Endothelial cell of umbilical vein (primary cell): Measurements from ENCODE around the gene PAX3. TPM values are rescaled to one million over a fixed set of nuclear protein-coding genes. Genes with fewer than 3 reads are reported as not detected.

Experiments
- BruUV-seq: library from RNA; stranded (reverse); fragments of 400-500 nt; replicated peaks from 2 replicates; lab custom pipeline; 2021; lab: Mats Ljungman, UMichigan
- CTCF ChIA-PET: fragments of 300-600, 350-600 bp; sonication (Branson Sonifier 250); formaldehyde crosslinking; loops from one replicate; lab custom pipeline; 2021; ENCODE audit warnings: antibody characterized with exemption, inconsistent platforms; lab: Charles Lee
- POLR2A ChIA-PET: fragments of 300-600, 350-600 bp; sonication (Branson Sonifier 250); formaldehyde crosslinking; loops from one replicate; lab custom pipeline; 2021; ENCODE audit warnings: antibody characterized with exemption, inconsistent platforms; lab: Charles Lee
- DNase-seq: peaks from one replicate; pipeline ENCODE4 v3.0.0-alpha.2; 2011; ENCODE audit warnings: low read depth, low spot score
- FAIRE-seq: peaks from 2 replicates; lab custom pipeline; 2011; peaks lifted over from hg19 to GRCh38; lab: Jason Lieb, UNC
- H2AFZ ChIP-seq: 2 replicates; pipeline ENCODE4 v1.6.0; 2012; ENCODE audit warnings: low read depth, low read length, control low read depth, inconsistent platforms
- H3K27ac ChIP-seq: 2 replicates; pipeline ENCODE4 v1.5.1; 2011; ENCODE audit warnings: low read depth, mild to moderate bottlenecking, control low read depth, low read length, moderate library complexity; ENCODE audit not compliant: insufficient read depth
- H3K27me3 ChIP-seq, 2 experiments: 2 replicates each; pipeline versions ENCODE4 v1.6.0 to v1.6.1; 2011; ENCODE audit warnings: low read length in 2 of 2, mixed read lengths in 1 of 2; ENCODE audit not compliant: control insufficient read depth in 2 of 2, insufficient read depth in 2 of 2
- H3K36me3 ChIP-seq, 2 experiments: 2 replicates in 1 of 2; 3 replicates in 1 of 2; pipeline ENCODE4 v1.5.1; 2011; ENCODE audit warnings: low read length in 2 of 2, mild to moderate bottlenecking in 1 of 2, moderate library complexity in 1 of 2; ENCODE audit not compliant: control insufficient read depth in 2 of 2, insufficient read depth in 2 of 2; ENCODE audit errors: extremely low read depth in 1 of 2
- H3K4me1 ChIP-seq: 3 replicates; pipeline ENCODE4 v1.5.1; 2011; ENCODE audit warnings: mild to moderate bottlenecking, low read length; ENCODE audit not compliant: control insufficient read depth, insufficient read depth; ENCODE audit errors: extremely low read depth
- H3K4me2 ChIP-seq: 2 replicates; pipeline ENCODE4 v1.6.1; 2011; ENCODE audit warnings: low read length, control low read depth, mixed read lengths; ENCODE audit not compliant: insufficient read depth
- H3K4me3 ChIP-seq, 3 experiments: fragments of 200-600 bp in 1 of 3; sonication (generic), shearing (Covaris generic) in 1 of 3; replicated peaks in 1 of 3; 2 replicates each; pipeline ENCODE4 v1.5.1; 2011 to 2016; ENCODE audit warnings: control low read depth in 3 of 3, low read length in 3 of 3, mild to moderate bottlenecking in 2 of 3, inconsistent platforms in 1 of 3, low read depth in 1 of 3, moderate library complexity in 1 of 3; ENCODE audit not compliant: insufficient read depth in 1 of 3
- H3K79me2 ChIP-seq: 2 replicates; pipeline ENCODE4 v1.6.0; 2012; ENCODE audit warnings: low read length, inconsistent platforms; ENCODE audit not compliant: control insufficient read depth, insufficient read depth
- H3K9ac ChIP-seq: replicated peaks from 2 replicates; pipeline ENCODE3; 2011; ENCODE audit warnings: low read length, control low read depth; ENCODE audit not compliant: insufficient read depth; ENCODE audit errors: extremely low read depth
- H3K9me1 ChIP-seq: replicated peaks from 3 replicates; pipeline ENCODE4 v1.6.0; 2011; ENCODE audit warnings: mild to moderate bottlenecking, low read length; ENCODE audit not compliant: control insufficient read depth, insufficient read depth; ENCODE audit errors: extremely low read depth
- H3K9me3 ChIP-seq: replicated peaks from 2 replicates; pipeline ENCODE4 v1.5.1; 2012; ENCODE audit warnings: low read length, inconsistent platforms; ENCODE audit not compliant: control insufficient read depth, insufficient read depth
- H4K20me1 ChIP-seq: replicated peaks from 2 replicates; pipeline ENCODE3; 2011; ENCODE audit warnings: mild to moderate bottlenecking, low read length; ENCODE audit not compliant: control insufficient read depth, insufficient read depth; ENCODE audit errors: extremely low read depth
- CTCF ChIP-seq, 2 donors: IDR thresholded peaks; 1 replicate in 1 of 2; 2 replicates in 1 of 2; pipeline ENCODE4 v1.5.1; 2011; ENCODE audit warnings: low read length in 2 of 2, mild to moderate bottlenecking in 2 of 2, moderate library complexity in 2 of 2, control low read depth in 1 of 2, inconsistent platforms in 1 of 2, low read depth in 1 of 2; ENCODE audit not compliant: insufficient read depth in 1 of 2; ENCODE audit errors: extremely low read depth in 1 of 2
- EZH2 ChIP-seq: IDR thresholded peaks from 2 replicates; pipeline ENCODE4 v1.6.1; 2012; ENCODE audit warnings: borderline replicate concordance, low read depth, mild to moderate bottlenecking, moderate library complexity, low read length, inconsistent platforms; ENCODE audit not compliant: severe bottlenecking
- FOS ChIP-seq: IDR thresholded peaks from 2 replicates; pipeline ENCODE4 v1.6.1; 2011; ENCODE audit warnings: mild to moderate bottlenecking, low read length, moderate library complexity, borderline replicate concordance; ENCODE audit not compliant: insufficient read depth
- GATA2 ChIP-seq: IDR thresholded peaks from 2 replicates; pipeline ENCODE4 v1.7.0; 2011; ENCODE audit warnings: low read depth, mild to moderate bottlenecking, moderate library complexity, mixed read lengths, low read length; ENCODE audit not compliant: insufficient read length, insufficient read depth
- JUN ChIP-seq: IDR thresholded peaks from 2 replicates; pipeline ENCODE4 v1.6.1; 2011; ENCODE audit warnings: borderline replicate concordance, low read depth; ENCODE audit not compliant: insufficient read length, insufficient read depth
- MYC ChIP-seq: IDR thresholded peaks from one replicate; pipeline ENCODE4 v1.6.1; 2011; ENCODE audit warnings: mild to moderate bottlenecking, low read depth, low read length
- POLR2A ChIP-seq: IDR thresholded peaks from 2 replicates; pipeline ENCODE4 v1.6.1; 2012; ENCODE audit warnings: low read depth, mild to moderate bottlenecking, control low read depth, low read length
- POLR2AphosphoS5 ChIP-seq: IDR thresholded peaks from 2 replicates; pipeline ENCODE4 v1.6.1; 2012; ENCODE audit warnings: low read depth, mild to moderate bottlenecking, control low read depth, low read length, moderate library complexity; ENCODE audit not compliant: insufficient read depth
- dilution Hi-C: fragments of 300-500 bp; cut with MboI; formaldehyde crosslinking; loops from one replicate; pipeline ENCODE4 v1.15.0; 2019; ENCODE audit warnings: low sequenced_read_pairs; ENCODE audit not compliant: extremely low pct_ligation_motif_present
- intact Hi-C: fragments of 100-400 bp; cut with micrococcal nuclease; formaldehyde crosslinking; loops from one replicate; pipeline ENCODE4 v1.10.0; 2022
- polyA plus RNA-seq, 4 experiments: library from polyadenylated mRNA; depleted of rRNA in 3 of 4; stranded (reverse) in 3 of 4; unstranded in 1 of 4; fragments of >200 nt; gene quantifications; 2 replicates each; pipeline versions ENCODE4 v1.2.1 to v1.2.3, GENCODE V29; 2011 to 2012; ENCODE audit warnings: missing spikeins in 1 of 4
- total RNA-seq: library from RNA; stranded (reverse); gene quantifications from 2 replicates; pipeline ENCODE4 v1.2.3, GENCODE V29; 2021
- TF ChIP-seq, protein P1 (sequence below): IDR thresholded peaks from 2 replicates; pipeline ENCODE4 v1.6.1; 2011; ENCODE audit not compliant: insufficient read depth, insufficient read length

Gene PAX3
- total and polyA plus RNA-seq, 2 donors (not counting 3 experiments of a cell fraction or from before 2014, with no cell fraction given) = not detected

- Histone ChIP-seq H3K4me3 (no peak overlapping the region), H3K79me2 (no peaks in the 10 kb centered on the region), H3K9ac (no peak overlapping the region), H3K4me2 (no peak overlapping the region), H3K27me3 (no peaks in the 10 kb centered on the region), H3K4me1 (no peaks in the 10 kb centered on the region), H4K20me1 (no peaks in the 10 kb centered on the region), H3K36me3 (no peaks in the 10 kb centered on the region), H3K27ac (no peak overlapping the region), H3K9me1 (no peaks in the 10 kb centered on the region), H2AFZ (no peak overlapping the region), H3K9me3 (no peaks in the 10 kb centered on the region)
- no peak for FAIRE-seq
- ChIA-PET CTCF (interaction anchor here (1.0 kb wide), 1 partner anchor 10 kb away, joined by 3 read pairs; no protein-coding TSS in a partner anchor), POLR2A (no interaction called here)
- TF ChIP-seq JUN (no peak), FOS (no peak), POLR2A (no peak), CTCF (IDR thresholded peaks at IDR 0.05; ENCODE audit: extremely low read depth in 1 of 2, insufficient read depth in 1 of 2, low read depth in 1 of 2, low read length in 2 of 2) (no peak), GATA2 (no peak), EZH2 (no peak), POLR2AphosphoS5 (no peak), MYC (no peak)
- TF ChIP-seq, protein P1, sequence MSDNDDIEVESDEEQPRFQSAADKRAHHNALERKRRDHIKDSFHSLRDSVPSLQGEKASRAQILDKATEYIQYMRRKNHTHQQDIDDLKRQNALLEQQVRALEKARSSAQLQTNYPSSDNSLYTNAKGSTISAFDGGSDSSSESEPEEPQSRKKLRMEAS = no peak
- intact Hi-C loops = no loop called here
- dilution Hi-C loops = no loop called here
- no TSS peak for BruUV-seq
- DNase-seq = no peak
Observed at GRCh38 chr2:222213049-222213448, 85.7 kb downstream of the PAX3 start.
